HEK293 (cell line): ENCODE results near the gene PRRT1.

Experiments
- CTCF ChIP-seq: fragments of 450-650 bp; formaldehyde crosslinking; IDR thresholded peaks from 2 replicates; pipeline ENCODE4 v1.5.1; 2016; ENCODE audit warnings: missing biosample characterization, missing genetic modification characterization
- HOXA7 ChIP-seq: sonication (generic); formaldehyde crosslinking; IDR thresholded peaks from 2 replicates; pipeline ENCODE4 v1.8.1; 2022; ENCODE audit warnings: missing genetic modification reagents, borderline replicate concordance
- PRDM2 ChIP-seq: fragments of 450-650 bp; formaldehyde crosslinking; IDR thresholded peaks from 2 replicates; pipeline ENCODE4 v1.5.1; 2016; ENCODE audit warnings: missing biosample characterization, missing genetic modification characterization, borderline replicate concordance
- SETDB1 ChIP-seq: IDR thresholded peaks from one replicate; pipeline ENCODE4 v1.6.1; 2017; ENCODE audit warnings: mild to moderate bottlenecking, low read length, moderate library complexity, mixed read lengths; ENCODE audit not compliant: insufficient read length
- ZNF184 ChIP-seq: fragments of 450-650 bp; IDR thresholded peaks from 2 replicates; pipeline ENCODE4 v1.5.1; 2018; ENCODE audit warnings: missing biosample characterization, mild to moderate bottlenecking, missing genetic modification characterization
- ZNF501 ChIP-seq: fragments of 450-650 bp; formaldehyde crosslinking; IDR thresholded peaks from 2 replicates; pipeline ENCODE4 v1.5.1; 2016; ENCODE audit warnings: missing biosample characterization, missing genetic modification characterization
- ZNF747 ChIP-seq: fragments of 450-650 bp; formaldehyde crosslinking; IDR thresholded peaks from 2 replicates; pipeline ENCODE4 v1.5.1; 2016; ENCODE audit warnings: missing biosample characterization, missing genetic modification characterization

- no peak for TF ChIP-seq SETDB1
- TF ChIP-seq CTCF (tag by site-specific recombination), result no peak
- no peak for TF ChIP-seq PRDM2
- no peak for TF ChIP-seq ZNF184 (tag by site-specific recombination)
- no peak for TF ChIP-seq HOXA7 (CRISPR knock-in tag)
- no peak for TF ChIP-seq ZNF747 (tag by site-specific recombination)
- no peak for TF ChIP-seq ZNF501 (tag by site-specific recombination)
Measured at GRCh38 chr6:32116674-32117073, 35.1 kb downstream of the PRRT1 start.
